ENCODE results near the gene SPATA31C2. TPM values are rescaled to one million over a fixed set of nuclear protein-coding genes. Genes with fewer than 3 reads are reported as not detected.
"Not testable (repeated sequence)": the region's sequence is repeated elsewhere in the genome, so short reads cannot be mapped to it uniquely, and the experiment has no call there.

Gene SPATA31C2
- polyA plus RNA-seq (2012; ENCODE audit: insufficient read depth, insufficient read length), result not detected

DNA sequence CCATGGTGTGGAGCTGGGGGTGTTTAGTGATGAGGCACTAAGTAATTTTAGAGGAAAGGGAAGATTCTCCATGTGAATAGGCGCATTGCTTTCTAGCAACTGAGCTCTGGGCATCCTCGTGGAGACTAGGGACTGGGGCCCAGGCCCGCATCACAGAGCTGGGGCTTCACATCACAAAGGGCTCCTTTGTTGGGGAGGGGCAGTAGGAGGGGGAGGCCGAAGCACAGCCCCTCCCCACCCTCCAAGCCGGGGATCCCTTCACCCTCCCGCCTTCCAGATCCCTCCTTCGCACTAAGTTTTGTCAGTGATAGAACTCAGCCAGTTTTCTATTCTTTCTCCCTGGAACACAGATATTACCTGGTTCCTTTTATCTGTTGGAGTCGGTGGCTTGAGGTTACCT, at the start of gene SPATA31C2:
TSS of gene SPATA31C2 (minus strand) at position 101 of the 400 bp plus-strand sequence. CDS start at position 72, 29 bp downstream.
- not testable (repeated sequence) for DNase-seq (ENCODE audit: low read depth, low spot score); H3K4me3 ChIP-seq (ENCODE audit: low read length)

- H3K4me3 ChIP-seq (ENCODE audit: low read length), result no peak overlapping the region
Observed at GRCh38 chr9:88187631-88188030, 49.4 kb upstream of the SPATA31C2 start.

GRCh38 chr9:88186495-88187110, 48.3 kb upstream of the SPATA31C2 start:
- H3K4me3 ChIP-seq (ENCODE audit: low read length), result no peak overlapping the region
- DNase-seq (ENCODE audit: low read depth, low spot score), result no peak

More at GRCh38 chr9:88187631-88188030, 49.4 kb upstream of the SPATA31C2 start:
- no peak for DNase-seq (ENCODE audit: low read depth, low spot score)

DNA sequence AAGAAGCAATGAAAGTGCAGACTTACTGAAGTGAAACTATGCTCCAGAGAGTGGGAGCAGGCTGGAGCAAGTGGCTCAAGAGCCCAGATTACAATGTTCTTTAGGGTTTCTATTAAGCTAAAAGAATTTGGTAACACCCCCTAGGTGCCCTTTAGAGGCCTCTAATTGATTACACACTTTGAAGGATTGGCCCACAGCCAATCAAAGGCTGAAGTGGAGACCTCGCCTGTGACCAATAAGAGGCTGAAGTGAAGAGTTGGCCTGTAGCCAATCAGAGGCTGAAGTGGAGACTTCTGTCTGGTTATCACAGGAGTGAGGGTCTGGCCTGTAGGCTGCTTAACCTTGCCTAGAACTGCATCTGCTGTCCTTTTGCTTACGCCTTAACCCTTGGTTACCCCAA, 46.7 kb upstream of the SPATA31C2 start:
- no peak overlapping the region for H3K4me3 ChIP-seq (ENCODE audit: low read length)
- DNase-seq (ENCODE audit: low read depth, low spot score), result no peak

- no peak for DNase-seq (ENCODE audit: low read depth, low spot score)
Observed at GRCh38 chr9:88183798-88184495, 45.7 kb upstream of the SPATA31C2 start.

GRCh38 chr9:88182501-88182900, 44.2 kb upstream of the SPATA31C2 start:
- DNase-seq (ENCODE audit: low read depth, low spot score), result no peak
- no peak overlapping the region for H3K4me3 ChIP-seq (ENCODE audit: low read length)

More at GRCh38 chr9:88183798-88184495, 45.7 kb upstream of the SPATA31C2 start:
- no peak overlapping the region for H3K4me3 ChIP-seq (ENCODE audit: low read length)

- no peak overlapping the region for H3K4me3 ChIP-seq (ENCODE audit: low read length)
- DNase-seq (ENCODE audit: low read depth, low spot score), result no peak
Observed at GRCh38 chr9:88180081-88180765, 41.9 kb upstream of the SPATA31C2 start.

DNA sequence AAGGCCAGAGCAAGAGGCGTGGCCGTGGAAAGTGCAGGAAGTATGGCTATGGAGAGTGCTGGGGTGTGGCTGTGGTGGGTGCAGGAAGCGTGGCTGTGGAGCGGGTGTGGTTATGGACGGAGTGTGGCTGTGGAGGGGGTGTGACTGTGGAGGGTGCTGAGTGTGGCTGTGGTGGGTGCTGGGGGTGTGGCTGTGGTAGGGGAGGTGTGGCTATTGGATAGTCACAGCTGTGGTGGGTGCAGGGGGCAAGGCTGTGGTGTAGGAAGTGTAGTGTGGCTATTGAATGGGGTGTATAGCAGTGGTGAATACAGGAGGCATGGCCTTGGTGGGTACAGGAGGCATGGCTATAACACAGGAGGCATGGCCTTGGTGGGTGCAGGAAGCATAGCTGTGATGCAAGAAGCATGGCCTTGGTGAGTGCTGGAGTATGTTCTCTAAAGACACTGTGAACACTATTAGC, 40.8 kb upstream of the SPATA31C2 start:
- H3K4me3 ChIP-seq (ENCODE audit: low read length), result no peak overlapping the region
- peak; percentile 59 for DNase-seq (ENCODE audit: low read depth, low spot score)

DNA sequence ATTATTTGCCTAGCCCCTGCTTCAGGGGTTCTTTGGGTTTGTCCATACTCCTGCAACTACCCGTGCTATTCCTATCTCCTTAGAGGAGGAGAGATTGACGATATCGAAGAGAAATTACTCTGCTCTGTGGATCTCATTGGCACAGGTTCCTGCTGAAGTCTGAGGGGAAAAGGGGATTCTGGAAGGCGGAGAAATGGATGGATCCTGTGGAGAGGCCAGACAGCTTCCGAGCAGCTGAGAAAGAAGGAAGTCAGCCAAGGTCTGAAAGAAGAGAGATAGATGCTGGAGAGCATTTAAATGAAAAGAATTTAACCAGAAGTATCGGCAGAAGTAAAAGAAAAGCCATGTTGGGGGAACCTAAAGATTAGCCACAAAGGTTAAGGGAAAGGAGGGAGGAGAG, 40.4 kb upstream of the SPATA31C2 start:
- DNase-seq (ENCODE audit: low read depth, low spot score), result no peak
- no peak overlapping the region for H3K4me3 ChIP-seq (ENCODE audit: low read length)

GRCh38 chr9:88177371-88177770, 39.1 kb upstream of the SPATA31C2 start:
- H3K4me3 ChIP-seq (ENCODE audit: low read length), result no peak overlapping the region
- DNase-seq (ENCODE audit: low read depth, low spot score), result no peak

GRCh38 chr9:88174324-88174723, 36.0 kb upstream of the SPATA31C2 start:
- no peak for DNase-seq (ENCODE audit: low read depth, low spot score)
- no peak overlapping the region for H3K4me3 ChIP-seq (ENCODE audit: low read length)

- H3K4me3 ChIP-seq (ENCODE audit: low read length), result no peak overlapping the region
- DNase-seq (ENCODE audit: low read depth, low spot score), result peak; percentile 81
Observed at GRCh38 chr9:88173378-88173999, 35.2 kb upstream of the SPATA31C2 start.

GRCh38 chr9:88169700-88170099, 31.4 kb upstream of the SPATA31C2 start:
- DNase-seq (ENCODE audit: low read depth, low spot score), result no peak
- H3K4me3 ChIP-seq (ENCODE audit: low read length), result no peak overlapping the region

DNA sequence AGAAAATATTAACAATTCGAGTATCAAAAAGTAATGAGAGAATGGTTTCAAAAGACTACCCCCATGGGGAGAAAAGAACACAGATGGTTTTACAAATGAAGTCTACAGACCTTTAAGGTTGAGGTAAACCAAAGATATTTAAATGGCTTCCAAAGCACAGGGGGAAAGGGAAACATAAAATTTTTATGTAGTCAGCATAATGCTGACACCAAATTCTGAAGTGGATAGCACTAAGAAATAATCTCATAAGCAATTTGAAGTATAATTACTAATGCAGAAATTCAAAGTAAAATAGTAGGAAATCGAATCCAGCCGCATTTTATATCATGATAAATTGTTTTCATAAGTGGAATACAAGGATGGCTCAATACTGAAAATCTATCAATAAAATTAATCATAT, 30.3 kb upstream of the SPATA31C2 start:
- no peak overlapping the region for H3K4me3 ChIP-seq (ENCODE audit: low read length)
- no peak for DNase-seq (ENCODE audit: low read depth, low spot score)

GRCh38 chr9:88166660-88167059, 28.4 kb upstream of the SPATA31C2 start:
- H3K4me3 ChIP-seq (ENCODE audit: low read length), result no peak overlapping the region
- no peak for DNase-seq (ENCODE audit: low read depth, low spot score)

- DNase-seq (ENCODE audit: low read depth, low spot score), result no peak
- H3K4me3 ChIP-seq (ENCODE audit: low read length), result no peak overlapping the region
Observed at GRCh38 chr9:88164850-88165249, 26.6 kb upstream of the SPATA31C2 start.

- no peak overlapping the region for H3K4me3 ChIP-seq (ENCODE audit: low read length)
- no peak for DNase-seq (ENCODE audit: low read depth, low spot score)
Observed at GRCh38 chr9:88161144-88161543, 22.9 kb upstream of the SPATA31C2 start.

DNA sequence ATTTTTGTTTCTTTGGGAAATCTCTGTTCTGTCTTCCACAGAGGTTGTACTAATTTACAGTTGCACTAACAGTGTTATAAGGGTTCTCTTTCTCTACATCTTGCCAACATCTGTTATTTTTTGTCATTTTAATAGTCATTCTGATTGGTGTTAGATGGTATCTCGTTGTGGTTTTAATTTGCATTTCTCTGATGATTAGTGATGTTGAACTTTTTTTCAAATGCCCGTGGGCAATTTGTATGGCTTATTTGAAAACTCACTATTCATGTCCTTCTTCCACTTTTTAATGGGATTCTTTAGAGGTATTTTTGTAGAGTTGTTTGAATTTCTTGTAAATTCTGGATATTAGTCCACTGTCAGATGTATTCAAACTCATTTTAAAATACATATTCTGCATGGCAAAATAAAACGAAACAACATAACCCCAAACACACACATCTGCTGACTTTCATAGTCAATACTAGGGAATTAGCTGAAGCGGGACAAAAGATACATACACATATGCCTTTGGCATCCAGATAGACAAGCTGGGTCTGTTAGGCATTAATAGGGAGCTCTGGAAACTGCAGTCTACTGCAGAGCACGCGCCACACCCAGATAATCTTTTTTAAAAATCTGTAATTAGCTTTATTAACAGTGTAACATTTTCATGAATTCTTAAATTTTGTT, 5.8 kb upstream of the SPATA31C2 start:
- DNase-seq (ENCODE audit: low read depth, low spot score), result no peak
- no peak overlapping the region for H3K4me3 ChIP-seq (ENCODE audit: low read length)

- H3K4me3 ChIP-seq (ENCODE audit: low read length), result no peak overlapping the region
- DNase-seq (ENCODE audit: low read depth, low spot score), result no peak
Observed at GRCh38 chr9:88143179-88143578, 4.9 kb upstream of the SPATA31C2 start.

Measured in Jurkat, Clone E6-1 (cell line).